HG03342 (cell line): ENCODE results near the gene FNDC10.
"Not testable (repeated sequence)": the region's sequence is repeated elsewhere in the genome, so short reads cannot be mapped to it uniquely, and the experiment has no call there.

Source experiments
- ATAC-seq: cut with Tn5 transposase; IDR thresholded peaks from one replicate; pipeline ENCODE4 v1.9.1; 2021; ENCODE audit warnings: mild to moderate bottlenecking, moderate library complexity; ENCODE audit not compliant: unreplicated experiment

Gene FNDC10

GRCh38 chr1:1567891-1568291, 32.0 kb downstream of the FNDC10 start:
- no peak for ATAC-seq

GRCh38 chr1:1567152-1567875, 32.6 kb downstream of the FNDC10 start:
- ATAC-seq: no peak

GRCh38 chr1:1565340-1565739, 34.6 kb downstream of the FNDC10 start:
- no peak for ATAC-seq

GRCh38 chr1:1564268-1564667, 35.7 kb downstream of the FNDC10 start:
- ATAC-seq: no peak

GRCh38 chr1:1563688-1564087, 36.2 kb downstream of the FNDC10 start:
- no peak for ATAC-seq

GRCh38 chr1:1562556-1563195, 37.3 kb downstream of the FNDC10 start:
- no peak for ATAC-seq

- ATAC-seq: no peak
Observed at GRCh38 chr1:1561801-1562470, 38.0 kb downstream of the FNDC10 start.

GRCh38 chr1:1560178-1560577, 39.8 kb downstream of the FNDC10 start:
- no peak for ATAC-seq

GRCh38 chr1:1559066-1559465, 40.9 kb downstream of the FNDC10 start:
- ATAC-seq: no peak

- ATAC-seq: no peak
Observed at GRCh38 chr1:1558591-1558990, 41.3 kb downstream of the FNDC10 start.

- ATAC-seq: not testable (repeated sequence)
Observed at GRCh38 chr1:1557688-1558087, 42.2 kb downstream of the FNDC10 start.

GRCh38 chr1:1556961-1557360, 43.0 kb downstream of the FNDC10 start:
- not testable (repeated sequence) for ATAC-seq

GRCh38 chr1:1556505-1556904, 43.4 kb downstream of the FNDC10 start:
- no peak for ATAC-seq

- ATAC-seq: no peak
Observed at GRCh38 chr1:1554926-1555915, 44.7 kb downstream of the FNDC10 start.

- no peak for ATAC-seq
Observed at GRCh38 chr1:1554550-1554925, 45.4 kb downstream of the FNDC10 start.

GRCh38 chr1:1553821-1554494, 46.0 kb downstream of the FNDC10 start:
- no peak for ATAC-seq

GRCh38 chr1:1552263-1552639, 47.7 kb downstream of the FNDC10 start:
- no peak for ATAC-seq

- ATAC-seq: no peak
Observed at GRCh38 chr1:1551524-1552262, 48.2 kb downstream of the FNDC10 start.

- no peak for ATAC-seq
Observed at GRCh38 chr1:1550591-1551432, 49.1 kb downstream of the FNDC10 start.
